Mesodermal cell (in vitro differentiated cells): ENCODE results near the gene RBX1.

ENCODE experiments used
- H3K27ac ChIP-seq: 2 replicates; pipeline ENCODE4 v1.7.0; 2013; ENCODE audit warnings: mild to moderate bottlenecking, low read depth, low read length, moderate library complexity; ENCODE audit not compliant: severe bottlenecking
- H3K36me3 ChIP-seq: 2 replicates; pipeline ENCODE4 v1.7.1; 2013; ENCODE audit warnings: mild to moderate bottlenecking, low read length, moderate library complexity; ENCODE audit not compliant: control insufficient read depth, insufficient read depth
- H3K4me1 ChIP-seq: one replicate; pipeline ENCODE4 v1.7.1; 2013; ENCODE audit warnings: mild to moderate bottlenecking, low read length; ENCODE audit not compliant: insufficient read depth, control insufficient read depth, poor library complexity, severe bottlenecking
- H3K4me3 ChIP-seq: 2 replicates; pipeline ENCODE4 v1.7.0; 2013; ENCODE audit warnings: low read length, control low read depth, mild to moderate bottlenecking; ENCODE audit not compliant: insufficient read depth, poor library complexity, severe bottlenecking; ENCODE audit errors: extremely low read depth
- H3K9me3 ChIP-seq: 2 replicates; pipeline ENCODE4 v1.7.1; 2013; ENCODE audit warnings: mild to moderate bottlenecking, low read length, moderate library complexity; ENCODE audit not compliant: control insufficient read depth
- WGBS, 2 experiments: methylation state at CpG; one replicate each; pipeline ENCODE4 v1.1.5; 2013; ENCODE audit warnings: missing lambda C conversion rate in 2 of 2; ENCODE audit not compliant: insufficient coverage in 2 of 2; 5-methylcytosine and 5-hydroxymethylcytosine counted together

Gene RBX1

GRCh38 chr22:40939202-40939601 is 12.0 kb upstream of the RBX1 start:
- H3K9me3 ChIP-seq, result no peaks in the 10 kb centered on the region
- H3K4me3 ChIP-seq, result no peak overlapping the region
- no peaks in the 10 kb centered on the region for H3K36me3 ChIP-seq
- no peak overlapping the region for H3K27ac ChIP-seq
- WGBS, 2 experiments, result 80 to 100% methylated on average over 1 of the region's 2 CpGs
- H3K4me1 ChIP-seq, result no peaks in the 10 kb centered on the region

GRCh38 chr22:40951795-40952605 is 822 bp downstream of the RBX1 start:
- WGBS, 2 experiments, result 10 to 12% methylated on average over 12 to 17 of the region's 21 CpGs
- no peaks in the 10 kb centered on the region for H3K9me3 ChIP-seq
- peaks cover 32% of the 10 kb centered on the region for H3K36me3 ChIP-seq
- peak overlapping the region; percentile 85 for H3K4me3 ChIP-seq
- peaks cover 7% of the 10 kb centered on the region for H3K4me1 ChIP-seq
- peak overlapping the region; percentile 82 for H3K27ac ChIP-seq

- H3K4me3 ChIP-seq, result no peak overlapping the region
Measured at GRCh38 chr22:40953471-40953870, 2.3 kb downstream of the RBX1 start.

GRCh38 chr22:40954113-40954512 is 2.9 kb downstream of the RBX1 start:
- WGBS, 2 experiments, result 100% methylated on average over 1 of the region's 4 CpGs
- H3K9me3 ChIP-seq, result no peaks in the 10 kb centered on the region
- peaks cover 7% of the 10 kb centered on the region for H3K4me1 ChIP-seq
- H3K36me3 ChIP-seq, result peaks cover 53% of the 10 kb centered on the region
- H3K27ac ChIP-seq, result no peak overlapping the region
- H3K4me3 ChIP-seq, result no peak overlapping the region

More at GRCh38 chr22:40953471-40953870, 2.3 kb downstream of the RBX1 start:
- H3K9me3 ChIP-seq, result no peaks in the 10 kb centered on the region
- peaks cover 7% of the 10 kb centered on the region for H3K4me1 ChIP-seq
- WGBS, 2 experiments, result 78 to 80% methylated on average over 1 of the region's 2 CpGs
- no peak overlapping the region for H3K27ac ChIP-seq
- H3K36me3 ChIP-seq, result peaks cover 47% of the 10 kb centered on the region

- H3K4me1 ChIP-seq, result peaks cover 7% of the 10 kb centered on the region
- no peak overlapping the region for H3K27ac ChIP-seq
- H3K9me3 ChIP-seq, result no peaks in the 10 kb centered on the region
- H3K4me3 ChIP-seq, result no peak overlapping the region
- WGBS, 2 experiments, result 100% methylated on average over 1 of the region's 3 CpGs; no CpG with 5 or more reads in 1 of the 2 experiments
- H3K36me3 ChIP-seq, result peaks cover 68% of the 10 kb centered on the region
Measured at GRCh38 chr22:40955571-40955970, 4.4 kb downstream of the RBX1 start.

- peaks cover 7% of the 10 kb centered on the region for H3K4me1 ChIP-seq
- H3K4me3 ChIP-seq, result no peak overlapping the region
- H3K36me3 ChIP-seq, result peaks cover 86% of the 10 kb centered on the region
- WGBS, 2 experiments, result 94 to 98% methylated on average over 6 to 7 of the region's 7 CpGs
- H3K9me3 ChIP-seq, result no peaks in the 10 kb centered on the region
- no peak overlapping the region for H3K27ac ChIP-seq
Measured at GRCh38 chr22:40957601-40958000, 6.4 kb downstream of the RBX1 start.

GRCh38 chr22:40958299-40958698 is 7.1 kb downstream of the RBX1 start:
- Histone ChIP-seq H3K9me3 (no peaks in the 10 kb centered on the region), H3K36me3 (peaks cover 93% of the 10 kb centered on the region), H3K4me3 (no peak overlapping the region), H3K27ac (no peak overlapping the region), H3K4me1 (peaks cover 2% of the 10 kb centered on the region)
- WGBS, 2 experiments, result no CpG with 5 or more reads among the region's 2 CpGs

- peaks cover 95% of the 10 kb centered on the region for H3K36me3 ChIP-seq
- H3K4me3 ChIP-seq, result no peak overlapping the region
- H3K9me3 ChIP-seq, result no peaks in the 10 kb centered on the region
- H3K4me1 ChIP-seq, result no peaks in the 10 kb centered on the region
- 88% methylated on average over 1 of the region's 2 CpGs; no CpG with 5 or more reads in 1 of the 2 experiments for WGBS, 2 experiments
- no peak overlapping the region for H3K27ac ChIP-seq
Measured at GRCh38 chr22:40960145-40960544, 9.0 kb downstream of the RBX1 start.

GRCh38 chr22:40965936-40966725 is 15.0 kb downstream of the RBX1 start:
- peaks cover 95% of the 10 kb centered on the region for H3K36me3 ChIP-seq
- H3K9me3 ChIP-seq, result no peaks in the 10 kb centered on the region
- no peaks in the 10 kb centered on the region for H3K4me1 ChIP-seq
- H3K4me3 ChIP-seq, result no peak overlapping the region
- H3K27ac ChIP-seq, result no peak overlapping the region
- WGBS, 2 experiments, result 100% methylated on average over 1 of the region's 8 CpGs

GRCh38 chr22:40966726-40967085 is 15.5 kb downstream of the RBX1 start:
- Histone ChIP-seq H3K27ac (no peak overlapping the region), H3K4me1 (no peaks in the 10 kb centered on the region), H3K36me3 (peaks cover 93% of the 10 kb centered on the region), H3K9me3 (no peaks in the 10 kb centered on the region), H3K4me3 (no peak overlapping the region)
- WGBS, 2 experiments, result 92 to 97% methylated on average over 2 to 4 of the region's 7 CpGs
